Neural progenitor cell (in vitro differentiated cells): Measurements from ENCODE around the gene MBNL2. TPM values are rescaled to one million over a fixed set of nuclear protein-coding genes. Genes with fewer than 3 reads are reported as not detected.

ENCODE experiments used
- DNase-seq: peaks from one replicate; pipeline ENCODE4 v3.0.0-alpha.2; 2016; ENCODE audit warnings: low spot score
- H2AFZ ChIP-seq: fragments of 200-600 bp; sonication (generic); replicated peaks from 2 replicates; pipeline ENCODE4 v1.6.1; 2016; ENCODE audit warnings: antibody characterized with exemption
- H3F3A ChIP-seq: fragments of 200-600 bp; sonication (generic); 2 replicates; pipeline ENCODE4 v1.6.1; 2016; ENCODE audit warnings: antibody characterized with exemption, low read depth
- H3K27ac ChIP-seq: fragments of 200-600 bp; sonication (generic); 2 replicates; pipeline ENCODE4 v1.5.1; 2016; ENCODE audit warnings: mild to moderate bottlenecking
- H3K27me3 ChIP-seq: fragments of 200-600 bp; sonication (generic); 2 replicates; pipeline ENCODE4 v1.6.1; 2016; ENCODE audit warnings: mild to moderate bottlenecking, moderate library complexity
- H3K36me3 ChIP-seq: fragments of 200-600 bp; sonication (generic); 2 replicates; pipeline ENCODE4 v1.5.1; 2016
- H3K4me1 ChIP-seq: fragments of 200-600 bp; sonication (generic); 2 replicates; pipeline ENCODE4 v1.6.1; 2016; ENCODE audit warnings: mixed run types
- H3K4me2 ChIP-seq: fragments of 200-600 bp; sonication (generic); 2 replicates; pipeline ENCODE4 v1.6.1; 2016
- H3K4me3 ChIP-seq: fragments of 200-600 bp; sonication (generic); 2 replicates; pipeline ENCODE4 v1.5.1; 2016
- H3K79me2 ChIP-seq: fragments of 200-600 bp; sonication (generic); 2 replicates; pipeline ENCODE4 v1.6.1; 2016; ENCODE audit warnings: low read depth
- H3K9ac ChIP-seq: fragments of 200-600 bp; sonication (generic); 2 replicates; pipeline ENCODE4 v1.6.1; 2016
- H3K9me3 ChIP-seq: fragments of 200-600 bp; sonication (generic); 2 replicates; pipeline ENCODE4 v1.5.1; 2016; ENCODE audit warnings: low read depth
- H4K20me1 ChIP-seq: fragments of 200-600 bp; sonication (generic); 2 replicates; pipeline ENCODE4 v1.6.1; 2016; ENCODE audit warnings: low read depth
- H3K27ac Mint-ChIP-seq: 3 replicates; pipeline ENCODE4 v1.8.0; 2021; ENCODE audit warnings: mixed read lengths
- H3K27me3 Mint-ChIP-seq: 2 replicates; pipeline ENCODE4 v1.8.0; 2022; ENCODE audit warnings: low read depth, mild to moderate bottlenecking, inconsistent platforms, moderate library complexity, mixed read lengths; ENCODE audit not compliant: insufficient read depth
- H3K36me3 Mint-ChIP-seq: 3 replicates; pipeline ENCODE4 v1.8.0; 2021; ENCODE audit warnings: mixed read lengths
- H3K4me1 Mint-ChIP-seq: 3 replicates; pipeline ENCODE4 v1.8.0; 2021; ENCODE audit warnings: mixed read lengths
- H3K4me3 Mint-ChIP-seq: 3 replicates; pipeline ENCODE4 v1.8.0; 2021; ENCODE audit warnings: mild to moderate bottlenecking, moderate library complexity, mixed read lengths
- H3K9me3 Mint-ChIP-seq: 3 replicates; pipeline ENCODE4 v1.8.0; 2020; ENCODE audit warnings: mixed read lengths
- CTCF ChIP-seq: fragments of 200-600 bp; sonication (generic); IDR thresholded peaks from 2 replicates; pipeline ENCODE4 v1.5.1; 2017; ENCODE audit warnings: antibody characterized with exemption, mild to moderate bottlenecking
- EZH2 ChIP-seq: fragments of 200-600 bp; sonication (generic); IDR thresholded peaks from 2 replicates; pipeline ENCODE4 v1.6.1; 2017; ENCODE audit warnings: antibody characterized with exemption, mild to moderate bottlenecking, moderate library complexity
- EZH2phosphoT487 ChIP-seq: fragments of 200-600 bp; sonication (generic); IDR thresholded peaks from 2 replicates; pipeline ENCODE4 v1.6.1; 2017; ENCODE audit warnings: antibody characterized with exemption
- total RNA-seq: library from RNA; depleted of rRNA; stranded (reverse); fragments of >200 nt; gene quantifications from 2 replicates; pipeline ENCODE4 v1.2.3, GENCODE V29; 2015; ENCODE audit warnings: low replicate concordance

MBNL2 gene
- total RNA-seq, 1 donor from 2014 or later: 19.6 TPM

GRCh38 chr13:97229699-97230098 lies 7.6 kb downstream of the MBNL2 start:
- Mint-ChIP-seq H3K27me3 (peaks cover 3% of the 10 kb centered on the region), H3K9me3 (peaks cover 12% of the 10 kb centered on the region), H3K27ac (no peak overlapping the region), H3K36me3 (peaks cover 37% of the 10 kb centered on the region), H3K4me1 (peaks cover 37% of the 10 kb centered on the region), H3K4me3 (no peak overlapping the region)
- Histone ChIP-seq H3K9ac (no peak overlapping the region), H3K4me2 (no peak overlapping the region), H4K20me1 (peaks cover 53% of the 10 kb centered on the region), H3K27me3 (peaks cover 80% of the 10 kb centered on the region), H3K27ac (no peak overlapping the region), H3K4me3 (no peak overlapping the region), H3K4me1 (peaks cover 15% of the 10 kb centered on the region), H3K79me2 (peaks cover 9% of the 10 kb centered on the region), H3K36me3 (no peaks in the 10 kb centered on the region), H2AFZ (no peak overlapping the region), H3K9me3 (no peaks in the 10 kb centered on the region), H3F3A (no peaks in the 10 kb centered on the region)
- no peak for DNase-seq
- TF ChIP-seq CTCF (no peak), EZH2phosphoT487 (no peak), EZH2 (no peak)

GRCh38 chr13:97231118-97231828 lies 9.1 kb downstream of the MBNL2 start:
- H3K9me3 ChIP-seq: no peaks in the 10 kb centered on the region
- H3K9ac ChIP-seq: no peak overlapping the region
- H3K4me1 ChIP-seq: peaks cover 15% of the 10 kb centered on the region
- H3K36me3 ChIP-seq: no peaks in the 10 kb centered on the region
- no peak overlapping the region for H3K27ac ChIP-seq
- no peak overlapping the region for H3K4me3 Mint-ChIP-seq
- no peak overlapping the region for H2AFZ ChIP-seq
- DNase-seq: no peak
- H3K79me2 ChIP-seq: peaks cover 9% of the 10 kb centered on the region
- H3K4me1 Mint-ChIP-seq: peaks cover 34% of the 10 kb centered on the region
- peaks cover 47% of the 10 kb centered on the region for H3K36me3 Mint-ChIP-seq
- peaks cover 3% of the 10 kb centered on the region for H3K27me3 Mint-ChIP-seq
- H3K4me3 ChIP-seq: no peak overlapping the region
- no peak overlapping the region for H3K4me2 ChIP-seq
- H3K9me3 Mint-ChIP-seq: peaks cover 14% of the 10 kb centered on the region
- no peak for TF ChIP-seq EZH2phosphoT487
- no peak for TF ChIP-seq CTCF
- no peak for TF ChIP-seq EZH2
- H3K27me3 ChIP-seq: peaks cover 64% of the 10 kb centered on the region
- H3F3A ChIP-seq: no peaks in the 10 kb centered on the region
- H4K20me1 ChIP-seq: peaks cover 37% of the 10 kb centered on the region
- H3K27ac Mint-ChIP-seq: no peak overlapping the region

DNA sequence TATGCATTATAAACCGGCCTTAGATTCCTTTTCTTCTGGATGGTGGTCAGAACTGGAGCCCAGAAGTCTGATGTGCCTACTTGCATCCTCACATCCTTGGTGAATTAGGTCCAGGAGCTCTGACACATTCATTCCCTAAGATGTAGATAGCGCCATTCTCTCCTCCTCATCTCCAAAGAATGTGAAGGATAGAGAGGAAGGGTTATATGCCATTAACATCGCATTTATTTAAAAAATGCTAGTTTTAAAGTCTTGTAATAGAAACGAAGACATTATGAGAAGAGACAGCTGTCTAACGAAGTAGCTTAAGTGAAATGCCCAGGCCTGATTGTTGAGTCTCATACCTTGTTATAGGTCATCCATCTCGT lies 9.7 kb downstream of the MBNL2 start:
- Histone ChIP-seq H3K79me2 (peaks cover 9% of the 10 kb centered on the region), H4K20me1 (peaks cover 32% of the 10 kb centered on the region), H3K36me3 (no peaks in the 10 kb centered on the region), H3K27ac (no peak overlapping the region), H3K4me2 (no peak overlapping the region), H2AFZ (no peak overlapping the region), H3K9me3 (no peaks in the 10 kb centered on the region), H3K4me3 (no peak overlapping the region), H3K9ac (no peak overlapping the region), H3K4me1 (peaks cover 14% of the 10 kb centered on the region), H3F3A (no peaks in the 10 kb centered on the region), H3K27me3 (peaks cover 58% of the 10 kb centered on the region)
- TF ChIP-seq EZH2 (no peak), CTCF (no peak), EZH2phosphoT487 (no peak)
- no peak overlapping the region for H3K27ac Mint-ChIP-seq
- no peak for DNase-seq
- peaks cover 47% of the 10 kb centered on the region for H3K36me3 Mint-ChIP-seq
- H3K4me3 Mint-ChIP-seq: no peak overlapping the region
- peaks cover 30% of the 10 kb centered on the region for H3K4me1 Mint-ChIP-seq
- peaks cover 3% of the 10 kb centered on the region for H3K27me3 Mint-ChIP-seq
- peaks cover 14% of the 10 kb centered on the region for H3K9me3 Mint-ChIP-seq
